OCI-LY3 (cell line): ENCODE data around the gene PALS1.

Experiments used
- H2AFZ ChIP-seq: fragments of 200-600, 300-600 bp; shearing (Covaris generic); 2 replicates; pipeline ENCODE4 v1.6.0; 2014; ENCODE audit warnings: antibody characterized with exemption, low read depth, low read length
- H3K27ac ChIP-seq: fragments of 200-600, 300-600 bp; sonication (generic); 2 replicates; pipeline ENCODE4 v1.5.1; 2014; ENCODE audit warnings: mild to moderate bottlenecking, low read length, moderate library complexity, mixed read lengths
- H3K27me3 ChIP-seq: fragments of 200-600, 300-600 bp; sonication (generic); 2 replicates; pipeline ENCODE4 v1.6.1; 2014; ENCODE audit warnings: low read depth, low read length, mixed read lengths
- H3K36me3 ChIP-seq: fragments of 200-600, 300-600 bp; sonication (generic); replicated peaks from 2 replicates; pipeline ENCODE3; 2014; ENCODE audit warnings: low read depth, low read length, mixed read lengths
- H3K4me1 ChIP-seq: fragments of 300-600, 200-600 bp; sonication (generic); 2 replicates; pipeline ENCODE4 v1.6.1; 2014; ENCODE audit warnings: low read length, mixed read lengths
- H3K4me2 ChIP-seq: fragments of 200-600, 300-600 bp; sonication (generic); 2 replicates; pipeline ENCODE4 v1.6.1; 2014; ENCODE audit warnings: low read length, mixed read lengths
- H3K4me3 ChIP-seq: fragments of 300-600, 200-600 bp; sonication (generic); 2 replicates; pipeline ENCODE4 v1.5.1; 2014; ENCODE audit warnings: antibody characterized with exemption, mild to moderate bottlenecking, low read length, moderate library complexity
- H3K79me2 ChIP-seq: fragments of 300-600, 200-600 bp; shearing (Covaris generic); 2 replicates; pipeline ENCODE4 v1.6.1; 2014; ENCODE audit warnings: mild to moderate bottlenecking, low read length, mixed read lengths
- H3K9ac ChIP-seq: fragments of 300-600, 200-600 bp; shearing (Covaris generic); 2 replicates; pipeline ENCODE4 v1.6.0; 2014; ENCODE audit warnings: mild to moderate bottlenecking, low read length, moderate library complexity
- H3K9me3 ChIP-seq: fragments of 200-600, 300-600 bp; shearing (Covaris generic); 2 replicates; pipeline ENCODE4 v1.6.1; 2014; ENCODE audit warnings: low read length, mixed read lengths; ENCODE audit not compliant: insufficient read depth
- H4K20me1 ChIP-seq: fragments of 200-600, 300-600 bp; sonication (generic); 2 replicates; pipeline ENCODE4 v1.6.1; 2016; ENCODE audit warnings: low read length, mixed read lengths; ENCODE audit not compliant: insufficient read depth
- EZH2phosphoT487 ChIP-seq: fragments of 200-600 bp; shearing (Covaris generic); IDR thresholded peaks from 2 replicates; pipeline ENCODE4 v1.6.1; 2018; ENCODE audit warnings: antibody characterized with exemption, mixed run types, low read depth
- TF ChIP-seq, protein P1 (sequence below): fragments of 200-600, 300-600 bp; sonication (generic); IDR thresholded peaks from 2 replicates; pipeline ENCODE4 v1.5.1; 2014; ENCODE audit warnings: antibody characterized with exemption, low read length, low read depth

The PALS1 gene

DNA sequence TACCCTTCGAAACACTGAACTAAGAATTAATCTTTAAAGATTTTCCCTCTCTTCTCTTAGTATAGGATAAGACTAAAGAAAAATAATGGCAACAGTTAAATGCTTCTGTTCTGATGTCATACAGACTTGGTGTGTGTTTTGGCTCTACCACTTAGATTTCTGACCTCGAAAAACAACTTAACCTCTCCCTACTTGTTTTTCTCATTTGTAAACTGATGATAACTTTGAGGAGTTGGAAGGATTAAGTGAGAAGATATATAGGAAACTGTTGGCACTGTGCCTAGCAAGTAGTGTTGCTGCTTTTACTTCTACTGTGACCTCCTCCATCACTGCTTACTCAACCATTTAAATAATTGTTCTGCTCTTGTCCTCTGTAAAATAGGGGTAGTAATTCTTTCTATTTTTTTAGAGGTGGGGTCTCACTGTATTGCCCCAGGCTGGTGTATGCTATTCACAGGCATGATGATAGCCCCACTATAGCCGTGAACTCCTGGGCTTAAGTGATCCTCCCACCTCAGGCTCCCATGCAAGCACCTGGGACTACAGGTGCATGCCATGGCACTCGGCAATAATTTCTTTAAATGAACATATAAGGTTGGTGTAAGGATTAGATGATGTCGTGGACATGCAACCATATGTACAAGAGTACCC lies 22.4 kb downstream of the PALS1 start:
- Histone ChIP-seq H3K36me3 (no peaks in the 10 kb centered on the region), H3K4me1 (no peaks in the 10 kb centered on the region), H4K20me1 (no peaks in the 10 kb centered on the region), H3K9ac (no peak overlapping the region), H3K27ac (no peak overlapping the region), H3K4me3 (no peak overlapping the region), H3K9me3 (no peaks in the 10 kb centered on the region), H3K27me3 (no peaks in the 10 kb centered on the region), H3K4me2 (no peak overlapping the region), H2AFZ (no peak overlapping the region), H3K79me2 (no peaks in the 10 kb centered on the region)
- no peak for TF ChIP-seq EZH2phosphoT487
- TF ChIP-seq, protein P1, sequence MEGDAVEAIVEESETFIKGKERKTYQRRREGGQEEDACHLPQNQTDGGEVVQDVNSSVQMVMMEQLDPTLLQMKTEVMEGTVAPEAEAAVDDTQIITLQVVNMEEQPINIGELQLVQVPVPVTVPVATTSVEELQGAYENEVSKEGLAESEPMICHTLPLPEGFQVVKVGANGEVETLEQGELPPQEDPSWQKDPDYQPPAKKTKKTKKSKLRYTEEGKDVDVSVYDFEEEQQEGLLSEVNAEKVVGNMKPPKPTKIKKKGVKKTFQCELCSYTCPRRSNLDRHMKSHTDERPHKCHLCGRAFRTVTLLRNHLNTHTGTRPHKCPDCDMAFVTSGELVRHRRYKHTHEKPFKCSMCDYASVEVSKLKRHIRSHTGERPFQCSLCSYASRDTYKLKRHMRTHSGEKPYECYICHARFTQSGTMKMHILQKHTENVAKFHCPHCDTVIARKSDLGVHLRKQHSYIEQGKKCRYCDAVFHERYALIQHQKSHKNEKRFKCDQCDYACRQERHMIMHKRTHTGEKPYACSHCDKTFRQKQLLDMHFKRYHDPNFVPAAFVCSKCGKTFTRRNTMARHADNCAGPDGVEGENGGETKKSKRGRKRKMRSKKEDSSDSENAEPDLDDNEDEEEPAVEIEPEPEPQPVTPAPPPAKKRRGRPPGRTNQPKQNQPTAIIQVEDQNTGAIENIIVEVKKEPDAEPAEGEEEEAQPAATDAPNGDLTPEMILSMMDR = no peak

DNA sequence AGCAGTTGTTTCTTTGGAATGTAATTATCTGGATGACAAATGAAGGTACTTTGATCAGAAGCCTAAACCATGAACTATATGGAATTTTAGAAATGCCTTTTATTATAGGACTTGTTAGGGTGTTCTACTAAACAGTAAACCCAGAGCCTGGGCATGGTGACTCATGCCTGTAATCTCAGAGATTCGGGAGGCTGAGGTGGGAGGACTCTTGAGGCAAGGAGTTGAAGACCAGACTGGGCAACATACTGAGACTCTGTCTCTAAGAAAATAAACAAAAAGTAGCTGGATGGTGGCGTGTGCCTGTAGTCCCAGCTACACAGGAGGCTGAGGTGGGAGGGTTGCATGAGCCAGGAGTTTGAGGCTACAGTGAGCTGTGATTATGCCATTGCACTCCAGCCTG lies 23.9 kb downstream of the PALS1 start:
- no peak overlapping the region for H3K27ac ChIP-seq
- TF ChIP-seq EZH2phosphoT487 = no peak
- TF ChIP-seq, protein P1 = no peak
- no peaks in the 10 kb centered on the region for H3K27me3 ChIP-seq
- no peak overlapping the region for H3K4me3 ChIP-seq
- no peaks in the 10 kb centered on the region for H3K36me3 ChIP-seq
- H2AFZ ChIP-seq = no peak overlapping the region
- H3K9ac ChIP-seq = no peak overlapping the region
- H3K9me3 ChIP-seq = no peaks in the 10 kb centered on the region
- no peaks in the 10 kb centered on the region for H3K79me2 ChIP-seq
- no peaks in the 10 kb centered on the region for H3K4me1 ChIP-seq
- no peak overlapping the region for H3K4me2 ChIP-seq
- no peaks in the 10 kb centered on the region for H4K20me1 ChIP-seq

DNA sequence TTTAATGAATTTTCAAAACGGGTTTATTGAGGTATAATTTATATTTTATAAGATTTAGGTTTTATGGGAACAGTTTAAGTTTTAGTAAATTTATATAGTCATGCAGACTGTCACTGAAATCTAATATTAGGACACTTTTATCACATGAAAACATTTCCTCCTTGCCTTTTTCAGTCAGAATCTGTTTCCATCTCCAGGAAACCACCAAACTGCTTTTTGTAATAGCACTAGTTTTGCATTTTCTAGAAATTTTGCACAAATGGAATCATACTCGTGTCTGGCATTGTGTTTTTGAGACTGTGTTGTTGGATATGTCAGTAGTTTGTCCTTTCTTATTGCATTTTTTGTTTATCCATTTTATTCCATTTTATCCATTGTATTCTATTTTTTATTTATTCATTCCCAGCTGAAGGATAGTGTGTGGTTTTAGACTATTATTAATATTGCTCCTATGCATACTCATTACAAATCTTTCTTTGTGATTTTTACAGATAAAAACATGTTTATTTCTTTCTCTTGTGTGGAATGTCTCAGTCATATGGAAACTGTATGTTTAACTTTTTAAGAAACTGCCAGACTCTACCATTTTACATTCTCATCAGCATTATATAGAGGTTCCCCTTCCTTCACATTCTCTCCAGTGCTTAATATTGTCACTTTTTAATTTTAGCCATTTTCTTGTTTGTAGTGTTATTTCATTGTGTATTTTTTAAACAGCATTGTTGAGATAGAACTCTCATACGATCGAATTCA lies 26.5 kb downstream of the PALS1 start:
- Histone ChIP-seq H2AFZ (no peak overlapping the region), H3K36me3 (no peaks in the 10 kb centered on the region), H3K27ac (no peak overlapping the region), H3K27me3 (no peaks in the 10 kb centered on the region), H3K4me2 (no peak overlapping the region), H4K20me1 (no peaks in the 10 kb centered on the region; the same call in 1 of the 2 replicates), H3K9ac (no peak overlapping the region), H3K4me1 (no peaks in the 10 kb centered on the region), H3K9me3 (no peaks in the 10 kb centered on the region), H3K79me2 (no peaks in the 10 kb centered on the region), H3K4me3 (no peak overlapping the region)
- TF ChIP-seq EZH2phosphoT487 = no peak
- TF ChIP-seq, protein P1 = no peak

DNA sequence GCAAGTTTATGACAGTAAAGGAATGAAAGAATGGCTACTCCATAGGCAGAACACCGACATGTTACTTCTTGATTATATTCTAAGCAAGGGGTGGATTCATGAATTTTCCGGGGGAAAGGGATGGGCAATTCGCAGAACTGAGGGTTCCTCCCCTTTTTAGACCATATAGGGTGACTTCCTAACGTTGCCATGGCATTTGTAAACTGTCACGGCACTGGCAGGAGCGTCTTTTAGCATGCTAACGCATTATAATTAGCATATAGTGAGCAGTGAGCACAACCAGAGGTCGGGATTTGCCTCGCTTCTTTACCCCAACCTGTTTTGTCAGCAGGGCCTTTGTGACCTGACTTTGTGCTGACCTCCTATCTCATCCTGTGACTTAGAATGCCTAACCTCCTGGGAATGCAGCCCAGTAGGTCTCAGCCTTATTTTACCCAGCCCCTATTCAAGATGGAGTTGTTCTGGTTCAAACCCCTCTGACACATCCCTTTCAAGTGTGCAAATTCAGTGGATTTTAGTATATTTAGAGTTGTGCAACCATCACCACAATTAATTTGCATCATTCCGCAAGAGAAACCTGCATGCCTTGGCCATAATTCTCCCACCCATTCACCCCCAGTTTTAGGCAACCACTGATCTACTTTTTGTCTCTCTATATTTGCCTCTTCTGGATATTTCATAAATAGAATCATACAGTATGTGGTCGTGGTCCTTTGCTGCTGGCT lies 27.4 kb downstream of the PALS1 start:
- no peaks in the 10 kb centered on the region; the same call in 1 of the 2 replicates for H4K20me1 ChIP-seq
- no peaks in the 10 kb centered on the region for H3K79me2 ChIP-seq
- H3K4me3 ChIP-seq = no peak overlapping the region

More for the DNA sequence above, 27.4 kb downstream of the PALS1 start:
- no peak overlapping the region for H3K27ac ChIP-seq
- H2AFZ ChIP-seq = no peak overlapping the region
- H3K27me3 ChIP-seq = no peaks in the 10 kb centered on the region
- no peak overlapping the region for H3K9ac ChIP-seq
- TF ChIP-seq, protein P1 = no peak
- TF ChIP-seq EZH2phosphoT487 = no peak
- no peaks in the 10 kb centered on the region for H3K4me1 ChIP-seq
- no peaks in the 10 kb centered on the region for H3K9me3 ChIP-seq
- H3K4me2 ChIP-seq = no peak overlapping the region
- H3K36me3 ChIP-seq = no peaks in the 10 kb centered on the region
